ENCODE results near the gene PSKH1. TPM values are rescaled to one million over a fixed set of nuclear protein-coding genes. Genes with fewer than 3 reads are reported as not detected.

PSKH1 gene
- polyA plus RNA-seq, 1 donor (not counting 4 experiments of a cell fraction or from before 2014, with no cell fraction given), result 10.7 TPM

DNA sequence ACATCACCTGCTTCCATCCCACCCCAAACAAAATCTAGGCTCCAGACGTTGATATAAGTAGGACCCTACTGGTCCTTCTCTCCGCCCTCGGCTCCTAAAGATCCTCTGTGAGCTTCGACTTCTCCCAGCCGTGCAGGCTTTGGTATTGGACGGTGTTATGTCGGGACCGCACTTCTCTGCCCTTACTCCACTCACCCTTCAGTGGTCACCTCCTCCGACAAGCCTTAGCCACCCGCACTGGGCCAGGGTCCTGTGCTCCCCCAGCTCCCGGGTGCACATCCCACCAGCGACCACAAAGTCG, 42.0 kb downstream of the PSKH1 start:
- no peaks in the 10 kb centered on the region for H4K20me1 ChIP-seq (ENCODE audit: control insufficient read depth, extremely low read depth, insufficient read depth, low read length)
- H3K9me1 ChIP-seq (ENCODE audit: control insufficient read depth, extremely low read depth, insufficient read depth, low read length), result no peaks in the 10 kb centered on the region
- H3K4me3 ChIP-seq (ENCODE audit: control insufficient read depth in 2 of 3, extremely low read depth in 1 of 3, insufficient read depth in 2 of 3, low read depth in 1 of 3, low read length in 3 of 3), result peak overlapping the region; percentile 89 to 95 (median 91)
- peak overlapping the region; percentile 82 for H2AFZ ChIP-seq (ENCODE audit: control insufficient read depth, low read length)
- DNase-seq (ENCODE audit: low read depth, low spot score) (no peak), FAIRE-seq (no peak)
- dilution Hi-C loops (cut with MboI; ENCODE audit: extremely low pct_ligation_motif_present, low sequenced_read_pairs), result no loop called here
- no peak for TF ChIP-seq EZH2 (IDR thresholded peaks at IDR 0.05; ENCODE audit: low read length)
- TF ChIP-seq, protein P1, sequence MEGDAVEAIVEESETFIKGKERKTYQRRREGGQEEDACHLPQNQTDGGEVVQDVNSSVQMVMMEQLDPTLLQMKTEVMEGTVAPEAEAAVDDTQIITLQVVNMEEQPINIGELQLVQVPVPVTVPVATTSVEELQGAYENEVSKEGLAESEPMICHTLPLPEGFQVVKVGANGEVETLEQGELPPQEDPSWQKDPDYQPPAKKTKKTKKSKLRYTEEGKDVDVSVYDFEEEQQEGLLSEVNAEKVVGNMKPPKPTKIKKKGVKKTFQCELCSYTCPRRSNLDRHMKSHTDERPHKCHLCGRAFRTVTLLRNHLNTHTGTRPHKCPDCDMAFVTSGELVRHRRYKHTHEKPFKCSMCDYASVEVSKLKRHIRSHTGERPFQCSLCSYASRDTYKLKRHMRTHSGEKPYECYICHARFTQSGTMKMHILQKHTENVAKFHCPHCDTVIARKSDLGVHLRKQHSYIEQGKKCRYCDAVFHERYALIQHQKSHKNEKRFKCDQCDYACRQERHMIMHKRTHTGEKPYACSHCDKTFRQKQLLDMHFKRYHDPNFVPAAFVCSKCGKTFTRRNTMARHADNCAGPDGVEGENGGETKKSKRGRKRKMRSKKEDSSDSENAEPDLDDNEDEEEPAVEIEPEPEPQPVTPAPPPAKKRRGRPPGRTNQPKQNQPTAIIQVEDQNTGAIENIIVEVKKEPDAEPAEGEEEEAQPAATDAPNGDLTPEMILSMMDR (optimal IDR thresholded peaks at IDR 0.05 in 1 of 3, IDR thresholded peaks at IDR 0.05 in 1 of 3, conservative IDR thresholded peaks at IDR 0.05 in 1 of 3; ENCODE audit: extremely low read depth in 1 of 3, insufficient read depth in 2 of 3, low read length in 3 of 3), result no peak
- peaks cover 7 to 15% of the 10 kb centered on the region in 2 experiments for H3K36me3 ChIP-seq (ENCODE audit: control insufficient read depth in 2 of 2, extremely low read depth in 1 of 2, insufficient read depth in 2 of 2, low read length in 2 of 2)
- no peaks in the 10 kb centered on the region for H3K27me3 ChIP-seq (ENCODE audit: control insufficient read depth, extremely low read depth, insufficient read depth, low read length)
- peak overlapping the region; percentile 63 for H3K4me2 ChIP-seq (ENCODE audit: control insufficient read depth, extremely low read depth, insufficient read depth, low read depth, low read length)
- peaks cover 27% of the 10 kb centered on the region for H3K4me1 ChIP-seq (ENCODE audit: control insufficient read depth, extremely low read depth, insufficient read depth, low read length)
- H3K9me3 ChIP-seq (ENCODE audit: control insufficient read depth, low read depth, low read length), result no peaks in the 10 kb centered on the region
- peaks cover 7% of the 10 kb centered on the region for H3K79me2 ChIP-seq (ENCODE audit: control insufficient read depth, insufficient read depth, low read length)
- peak overlapping the region; percentile 92 for H3K9ac ChIP-seq (ENCODE audit: control insufficient read depth, extremely low read depth, insufficient read depth, low read length)
- H3K27ac ChIP-seq (ENCODE audit: control insufficient read depth, insufficient read depth, low read length), result peak overlapping the region; percentile 60

DNA sequence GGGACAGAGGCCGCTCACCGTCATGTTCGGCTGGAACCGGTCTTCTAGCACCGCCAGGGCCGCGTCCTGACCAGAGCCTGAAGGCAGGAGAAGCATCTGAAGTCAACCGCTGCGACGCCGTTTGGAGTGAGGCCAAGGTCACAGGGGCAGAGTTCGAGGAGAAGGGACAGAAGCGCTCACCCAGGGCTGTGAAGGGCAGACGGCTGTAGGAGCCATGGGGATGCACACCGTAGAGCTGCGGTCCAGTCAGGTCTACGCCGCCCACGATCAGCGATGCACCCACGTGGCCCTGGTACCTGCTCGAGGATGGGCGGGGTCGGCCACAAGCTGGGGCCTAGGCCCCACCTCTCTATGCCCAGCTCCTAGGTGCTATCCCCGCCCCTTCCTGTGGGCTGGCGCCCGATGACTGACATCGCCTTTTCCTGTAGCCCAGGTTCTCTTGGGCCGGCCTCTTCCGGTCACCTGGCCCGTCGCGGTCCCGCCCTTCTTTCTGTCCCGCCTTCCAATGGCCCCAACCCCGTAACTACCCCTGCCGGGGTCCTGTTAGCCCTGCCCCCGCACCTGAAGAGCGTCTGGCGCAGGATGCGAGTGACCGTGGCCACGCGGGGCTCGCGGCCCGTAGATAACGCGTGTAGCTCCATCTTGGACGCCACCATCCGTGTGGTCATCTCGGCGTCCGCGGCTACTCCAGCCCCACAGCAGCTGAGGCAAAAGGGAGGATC, 42.5 kb downstream of the PSKH1 start:
- peaks cover 27% of the 10 kb centered on the region for H3K4me1 ChIP-seq (ENCODE audit: control insufficient read depth, extremely low read depth, insufficient read depth, low read length)
- TF ChIP-seq, protein P1 (optimal IDR thresholded peaks at IDR 0.05 in 1 of 3, IDR thresholded peaks at IDR 0.05 in 1 of 3, conservative IDR thresholded peaks at IDR 0.05 in 1 of 3; ENCODE audit: extremely low read depth in 1 of 3, insufficient read depth in 2 of 3, low read length in 3 of 3), result no peak
- H4K20me1 ChIP-seq (ENCODE audit: control insufficient read depth, extremely low read depth, insufficient read depth, low read length), result no peaks in the 10 kb centered on the region
- H3K9ac ChIP-seq (ENCODE audit: control insufficient read depth, extremely low read depth, insufficient read depth, low read length), result peak overlapping the region; percentile 92
- peaks cover 10% of the 10 kb centered on the region for H3K79me2 ChIP-seq (ENCODE audit: control insufficient read depth, insufficient read depth, low read length)
- no peaks in the 10 kb centered on the region for H3K9me3 ChIP-seq (ENCODE audit: control insufficient read depth, low read depth, low read length)
- H3K27ac ChIP-seq (ENCODE audit: control insufficient read depth, insufficient read depth, low read length), result peak overlapping the region; percentile 81
- DNase-seq (ENCODE audit: low read depth, low spot score) (peak; percentile 93), FAIRE-seq (peak; percentile 83)
- dilution Hi-C loops (cut with MboI; ENCODE audit: extremely low pct_ligation_motif_present, low sequenced_read_pairs), result no loop called here
- no peaks in the 10 kb centered on the region for H3K27me3 ChIP-seq (ENCODE audit: control insufficient read depth, extremely low read depth, insufficient read depth, low read length)
- peak overlapping the region; percentile 89 to 95 (median 91) for H3K4me3 ChIP-seq (ENCODE audit: control insufficient read depth in 2 of 3, extremely low read depth in 1 of 3, insufficient read depth in 2 of 3, low read depth in 1 of 3, low read length in 3 of 3)
- H3K9me1 ChIP-seq (ENCODE audit: control insufficient read depth, extremely low read depth, insufficient read depth, low read length), result no peaks in the 10 kb centered on the region
- peak overlapping the region; percentile 63 for H3K4me2 ChIP-seq (ENCODE audit: control insufficient read depth, extremely low read depth, insufficient read depth, low read depth, low read length)
- peaks cover 7 to 18% of the 10 kb centered on the region in 2 experiments for H3K36me3 ChIP-seq (ENCODE audit: control insufficient read depth in 2 of 2, extremely low read depth in 1 of 2, insufficient read depth in 2 of 2, low read length in 2 of 2)
- peak overlapping the region; percentile 82 for H2AFZ ChIP-seq (ENCODE audit: control insufficient read depth, low read length)

Data from keratinocyte (primary cell).